Measurements from ENCODE around the gene FKBP1A. TPM values are rescaled to one million over a fixed set of nuclear protein-coding genes. Genes with fewer than 3 reads are reported as not detected.
A peak's percentile ranks its signal among the peaks of the same experiment; 100 is the strongest.
"Not testable (repeated sequence)": the region's sequence is repeated elsewhere in the genome, so short reads cannot be mapped to it uniquely, and the experiment has no call there.

FKBP1A gene
- total RNA-seq, 1 donor from 2014 or later: 124 TPM

- no peak for DNase-seq
- Histone ChIP-seq H3K4me3 (no peak overlapping the region), H3K9me3 (replicated peaks) (peaks cover 8% of the 10 kb centered on the region), H3K27me3 (ENCODE audit: low read depth) (no peaks in the 10 kb centered on the region), H3K4me1 (no peaks in the 10 kb centered on the region), H3K36me3 (peaks cover 37% of the 10 kb centered on the region), H3K27ac (replicated peaks) (no peak overlapping the region)
- TF ChIP-seq, protein P1, sequence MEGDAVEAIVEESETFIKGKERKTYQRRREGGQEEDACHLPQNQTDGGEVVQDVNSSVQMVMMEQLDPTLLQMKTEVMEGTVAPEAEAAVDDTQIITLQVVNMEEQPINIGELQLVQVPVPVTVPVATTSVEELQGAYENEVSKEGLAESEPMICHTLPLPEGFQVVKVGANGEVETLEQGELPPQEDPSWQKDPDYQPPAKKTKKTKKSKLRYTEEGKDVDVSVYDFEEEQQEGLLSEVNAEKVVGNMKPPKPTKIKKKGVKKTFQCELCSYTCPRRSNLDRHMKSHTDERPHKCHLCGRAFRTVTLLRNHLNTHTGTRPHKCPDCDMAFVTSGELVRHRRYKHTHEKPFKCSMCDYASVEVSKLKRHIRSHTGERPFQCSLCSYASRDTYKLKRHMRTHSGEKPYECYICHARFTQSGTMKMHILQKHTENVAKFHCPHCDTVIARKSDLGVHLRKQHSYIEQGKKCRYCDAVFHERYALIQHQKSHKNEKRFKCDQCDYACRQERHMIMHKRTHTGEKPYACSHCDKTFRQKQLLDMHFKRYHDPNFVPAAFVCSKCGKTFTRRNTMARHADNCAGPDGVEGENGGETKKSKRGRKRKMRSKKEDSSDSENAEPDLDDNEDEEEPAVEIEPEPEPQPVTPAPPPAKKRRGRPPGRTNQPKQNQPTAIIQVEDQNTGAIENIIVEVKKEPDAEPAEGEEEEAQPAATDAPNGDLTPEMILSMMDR (IDR thresholded peaks at IDR 0.05; ENCODE audit: borderline replicate concordance): no peak
- intact Hi-C loops (cut with micrococcal nuclease): no loop called here
Observed at GRCh38 chr20:1353956-1354355, 38.9 kb downstream of the FKBP1A start.

- Histone ChIP-seq H3K27me3 (ENCODE audit: low read depth) (no peaks in the 10 kb centered on the region), H3K4me3 (no peak overlapping the region), H3K4me1 (no peaks in the 10 kb centered on the region), H3K27ac (replicated peaks) (no peak overlapping the region), H3K9me3 (replicated peaks) (peaks cover 28% of the 10 kb centered on the region), H3K36me3 (no peaks in the 10 kb centered on the region)
- intact Hi-C loops (cut with micrococcal nuclease): no loop called here
- TF ChIP-seq, protein P1 (IDR thresholded peaks at IDR 0.05; ENCODE audit: borderline replicate concordance): no peak
- no peak for DNase-seq
Observed at GRCh38 chr20:1346315-1346969, 46.4 kb downstream of the FKBP1A start.

GRCh38 chr20:1345756-1346093, 47.1 kb downstream of the FKBP1A start:
- no peak for DNase-seq
- Histone ChIP-seq H3K9me3 (replicated peaks) (peaks cover 28% of the 10 kb centered on the region), H3K4me1 (no peaks in the 10 kb centered on the region), H3K4me3 (no peak overlapping the region), H3K27me3 (ENCODE audit: low read depth) (no peaks in the 10 kb centered on the region), H3K36me3 (no peaks in the 10 kb centered on the region), H3K27ac (replicated peaks) (no peak overlapping the region)
- intact Hi-C loops (cut with micrococcal nuclease): no loop called here
- TF ChIP-seq, protein P1 (IDR thresholded peaks at IDR 0.05; ENCODE audit: borderline replicate concordance): no peak

- intact Hi-C loops (cut with micrococcal nuclease): no loop called here
- no peak for DNase-seq
- no peaks in the 10 kb centered on the region for H3K4me1 ChIP-seq
- H3K4me3 ChIP-seq: no peak overlapping the region
- no peak overlapping the region for H3K27ac ChIP-seq (replicated peaks)
- peaks cover 28% of the 10 kb centered on the region for H3K9me3 ChIP-seq (replicated peaks)
- TF ChIP-seq, protein P1 (IDR thresholded peaks at IDR 0.05; ENCODE audit: borderline replicate concordance): no peak
- no peaks in the 10 kb centered on the region for H3K27me3 ChIP-seq (ENCODE audit: low read depth)
- no peaks in the 10 kb centered on the region for H3K36me3 ChIP-seq
Observed at GRCh38 chr20:1345030-1345755, 47.7 kb downstream of the FKBP1A start.

DNA sequence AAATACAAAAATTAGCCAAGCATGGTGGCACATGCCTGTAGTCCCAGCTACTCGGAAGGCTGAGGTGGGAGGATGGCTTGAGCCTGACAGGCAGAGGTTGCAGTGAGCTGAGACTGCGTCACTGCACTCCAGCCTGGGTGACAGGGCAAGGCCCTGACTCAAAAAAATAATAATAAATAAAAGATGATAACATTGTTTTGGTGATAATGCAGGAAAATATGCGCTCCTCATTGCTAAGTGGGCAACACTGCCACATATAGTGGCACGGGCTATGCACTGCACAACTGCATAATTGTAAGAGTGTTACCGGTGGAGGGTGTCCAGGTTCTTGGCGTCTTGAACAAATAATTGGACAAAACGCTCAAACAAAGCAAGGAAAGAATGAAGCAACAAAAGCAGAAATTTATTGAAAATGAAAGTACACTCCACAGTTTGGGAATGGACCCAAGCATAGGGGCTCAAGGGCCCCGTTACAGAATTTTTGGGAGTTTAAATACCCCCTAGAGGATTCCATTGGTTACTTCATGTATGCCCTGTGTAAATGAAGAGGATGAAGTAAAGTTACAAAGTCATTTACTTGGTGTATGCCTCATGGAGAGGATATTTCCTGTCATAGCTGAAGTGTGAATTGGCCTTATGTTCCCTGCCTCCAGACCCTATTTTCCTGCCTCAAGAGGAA, 49.3 kb downstream of the FKBP1A start:
- H3K27ac ChIP-seq (replicated peaks); H3K4me1 ChIP-seq; H3K4me3 ChIP-seq; H3K36me3 ChIP-seq; DNase-seq; H3K27me3 ChIP-seq (ENCODE audit: low read depth); intact Hi-C loops (cut with micrococcal nuclease): not testable (repeated sequence)
- TF ChIP-seq, protein P1 (IDR thresholded peaks at IDR 0.05; ENCODE audit: borderline replicate concordance): peak; percentile 9
- H3K9me3 ChIP-seq (replicated peaks): peaks cover 17% of the 10 kb centered on the region

Data from left ventricle myocardium inferior (tissue), 1 donor.